SK-N-SH treated with all-trans-retinoic acid at 6 μM for 48 hours (cell line): ENCODE measurements around the gene KREMEN1.

Source experiments
- ATAC-seq: fragments of 200-7000 bp; cut with Tn5 transposase; 3 replicates; pipeline ENCODE4 v1.9.1; 2020; ENCODE audit warnings: mild to moderate bottlenecking, moderate library complexity
- ARNTL ChIP-seq: fragments of 450-650 bp; formaldehyde crosslinking; IDR thresholded peaks from 2 replicates; pipeline ENCODE4 v1.5.0; 2020; ENCODE audit warnings: low read depth, mild to moderate bottlenecking, moderate library complexity, borderline replicate concordance
- BACH2 ChIP-seq: fragments of 250-450 bp; sonication (Bioruptor Pico); IDR thresholded peaks from 2 replicates; pipeline ENCODE4 v1.9.0; 2021; ENCODE audit warnings: mild to moderate bottlenecking, borderline replicate concordance
- GLIS3 ChIP-seq: fragments of 250-450 bp; sonication (Bioruptor Pico); IDR thresholded peaks from 2 replicates; pipeline ENCODE4 v1.5.0; 2020; ENCODE audit warnings: mild to moderate bottlenecking, moderate library complexity
- ISL1 ChIP-seq: fragments of 250-450 bp; sonication (Bioruptor Pico); IDR thresholded peaks from 2 replicates; pipeline ENCODE4 v2.1.2; 2022; ENCODE audit warnings: mild to moderate bottlenecking, moderate library complexity
- POU6F1 ChIP-seq: fragments of 250-450 bp; sonication (Bioruptor Pico); IDR thresholded peaks from 2 replicates; pipeline ENCODE4 v1.8.0; 2021; ENCODE audit warnings: low read depth, mild to moderate bottlenecking, moderate library complexity, borderline replicate concordance
- PPARA ChIP-seq: fragments of 250-450 bp; sonication (Bioruptor Pico); IDR thresholded peaks from 2 replicates; pipeline ENCODE4 v1.5.0; 2020; ENCODE audit warnings: mild to moderate bottlenecking, borderline replicate concordance
- RARB ChIP-seq: fragments of 250-450 bp; sonication (Bioruptor Pico); IDR thresholded peaks from 2 replicates; pipeline ENCODE4 v1.8.0; 2021; ENCODE audit warnings: mild to moderate bottlenecking, moderate library complexity
- TCF4 ChIP-seq: fragments of 250-450 bp; sonication (Bioruptor Pico); IDR thresholded peaks from 2 replicates; pipeline ENCODE4 v1.8.0; 2021; ENCODE audit warnings: mild to moderate bottlenecking, moderate library complexity, borderline replicate concordance
- TOX ChIP-seq: fragments of 250-450 bp; sonication (Bioruptor Pico); IDR thresholded peaks from 2 replicates; pipeline ENCODE4 v1.8.0; 2021; ENCODE audit warnings: mild to moderate bottlenecking, moderate library complexity, borderline replicate concordance
- ZFP3 ChIP-seq: fragments of 250-450 bp; sonication (Bioruptor Pico); IDR thresholded peaks from 2 replicates; pipeline ENCODE4 v1.5.0; 2020; ENCODE audit warnings: mild to moderate bottlenecking, moderate library complexity
- ZNF565 ChIP-seq: fragments of 450-650 bp; formaldehyde crosslinking; conservative IDR thresholded peaks from 2 replicates; pipeline ENCODE4 v1.5.0; 2020; ENCODE audit warnings: low read depth, mild to moderate bottlenecking, moderate library complexity
- ZNF70 ChIP-seq: fragments of 450-650 bp; formaldehyde crosslinking; IDR thresholded peaks from 2 replicates; pipeline ENCODE4 v1.5.0; 2020; ENCODE audit warnings: mild to moderate bottlenecking, moderate library complexity
- ZNF8 ChIP-seq: fragments of 450-650 bp; formaldehyde crosslinking; IDR thresholded peaks from 2 replicates; pipeline ENCODE4 v1.5.0; 2020; ENCODE audit warnings: mild to moderate bottlenecking, moderate library complexity
- TF ChIP-seq, protein P1 (sequence below): fragments of 250-450 bp; sonication (Bioruptor Pico); IDR thresholded peaks from 2 replicates; pipeline ENCODE4 v1.5.1; 2020; ENCODE audit warnings: low read depth, mild to moderate bottlenecking, moderate library complexity
- TF ChIP-seq, protein P2 (sequence below): fragments of 250-450 bp; sonication (Bioruptor Pico); IDR thresholded peaks from 2 replicates; pipeline ENCODE4 v1.8.0; 2020; ENCODE audit warnings: mild to moderate bottlenecking, moderate library complexity, borderline replicate concordance

Gene KREMEN1

GRCh38 chr22:29152045-29152953, 79.5 kb downstream of the KREMEN1 start:
- TF ChIP-seq, protein P1, sequence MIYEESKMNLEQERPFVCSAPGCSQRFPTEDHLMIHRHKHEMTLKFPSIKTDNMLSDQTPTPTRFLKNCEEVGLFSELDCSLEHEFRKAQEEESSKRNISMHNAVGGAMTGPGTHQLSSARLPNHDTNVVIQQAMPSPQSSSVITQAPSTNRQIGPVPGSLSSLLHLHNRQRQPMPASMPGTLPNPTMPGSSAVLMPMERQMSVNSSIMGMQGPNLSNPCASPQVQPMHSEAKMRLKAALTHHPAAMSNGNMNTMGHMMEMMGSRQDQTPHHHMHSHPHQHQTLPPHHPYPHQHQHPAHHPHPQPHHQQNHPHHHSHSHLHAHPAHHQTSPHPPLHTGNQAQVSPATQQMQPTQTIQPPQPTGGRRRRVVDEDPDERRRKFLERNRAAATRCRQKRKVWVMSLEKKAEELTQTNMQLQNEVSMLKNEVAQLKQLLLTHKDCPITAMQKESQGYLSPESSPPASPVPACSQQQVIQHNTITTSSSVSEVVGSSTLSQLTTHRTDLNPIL (CRISPR knock-in tag) = no peak
- TF ChIP-seq, protein P2, sequence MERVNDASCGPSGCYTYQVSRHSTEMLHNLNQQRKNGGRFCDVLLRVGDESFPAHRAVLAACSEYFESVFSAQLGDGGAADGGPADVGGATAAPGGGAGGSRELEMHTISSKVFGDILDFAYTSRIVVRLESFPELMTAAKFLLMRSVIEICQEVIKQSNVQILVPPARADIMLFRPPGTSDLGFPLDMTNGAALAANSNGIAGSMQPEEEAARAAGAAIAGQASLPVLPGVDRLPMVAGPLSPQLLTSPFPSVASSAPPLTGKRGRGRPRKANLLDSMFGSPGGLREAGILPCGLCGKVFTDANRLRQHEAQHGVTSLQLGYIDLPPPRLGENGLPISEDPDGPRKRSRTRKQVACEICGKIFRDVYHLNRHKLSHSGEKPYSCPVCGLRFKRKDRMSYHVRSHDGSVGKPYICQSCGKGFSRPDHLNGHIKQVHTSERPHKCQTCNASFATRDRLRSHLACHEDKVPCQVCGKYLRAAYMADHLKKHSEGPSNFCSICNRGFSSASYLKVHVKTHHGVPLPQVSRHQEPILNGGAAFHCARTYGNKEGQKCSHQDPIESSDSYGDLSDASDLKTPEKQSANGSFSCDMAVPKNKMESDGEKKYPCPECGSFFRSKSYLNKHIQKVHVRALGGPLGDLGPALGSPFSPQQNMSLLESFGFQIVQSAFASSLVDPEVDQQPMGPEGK = no peak
- TF ChIP-seq POU6F1 (no peak), ZNF8 (CRISPR knock-in tag) (no peak), RARB (CRISPR knock-in tag) (no peak), PPARA (no peak), BACH2 (CRISPR knock-in tag) (no peak), TCF4 (no peak), ISL1 (CRISPR knock-in tag) (no peak), ZNF565 (CRISPR knock-in tag) (no peak), TOX (CRISPR knock-in tag) (no peak)
- ATAC-seq = no peak

GRCh38 chr22:29152954-29153719, 80.3 kb downstream of the KREMEN1 start:
- no peak for TF ChIP-seq ZNF70 (CRISPR knock-in tag)
- no peak for TF ChIP-seq ZFP3 (CRISPR knock-in tag)
- TF ChIP-seq, all 23 proteins: peak for 0
- no peak for ATAC-seq

DNA sequence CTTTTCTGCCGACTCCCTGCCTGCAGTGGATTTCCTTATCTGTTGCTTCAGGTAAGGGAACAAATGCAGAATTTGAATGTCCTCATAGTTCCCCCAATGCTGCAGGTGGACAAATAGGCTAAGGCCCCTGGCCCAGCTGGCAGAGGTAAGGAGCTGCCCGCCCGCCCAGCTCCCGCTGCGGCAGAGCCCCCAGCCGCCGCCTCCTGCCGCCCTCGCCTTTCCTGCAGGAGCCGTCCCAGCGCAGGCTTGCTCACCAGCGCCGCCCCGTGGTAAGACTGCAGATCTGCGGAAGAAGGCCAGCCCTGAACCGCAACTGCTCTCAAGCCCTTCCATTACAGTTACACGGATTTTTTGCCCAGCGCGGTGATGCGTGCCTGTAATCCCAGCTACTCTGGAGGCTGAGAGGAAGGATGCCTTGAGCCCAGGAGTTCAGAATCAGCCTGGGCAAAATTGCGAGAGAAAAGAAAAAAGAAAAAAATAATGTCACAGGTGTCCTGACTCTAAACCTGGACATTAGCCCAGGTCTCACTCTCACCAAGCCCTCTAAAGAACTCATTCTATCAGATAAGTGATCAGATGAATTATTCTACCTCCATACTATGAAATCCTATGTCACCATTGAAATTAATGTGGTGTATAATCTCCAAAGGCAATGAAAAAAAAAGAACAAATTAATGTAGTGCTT, 81.7 kb downstream of the KREMEN1 start:
- peak; percentile 98 for ATAC-seq
- TF ChIP-seq ZNF70 (CRISPR knock-in tag) = peak; percentile 95
- no peak for TF ChIP-seq ZNF8 (CRISPR knock-in tag)

- no peak for ATAC-seq
- TF ChIP-seq ZNF70 (CRISPR knock-in tag) (no peak), GLIS3 (CRISPR knock-in tag) (no peak), POU6F1 (no peak)
Observed at GRCh38 chr22:29155966-29156365, 83.1 kb downstream of the KREMEN1 start.

- ATAC-seq = peak; percentile 25; the same call in 1 of the 3 replicates
- TF ChIP-seq GLIS3 (CRISPR knock-in tag) = no peak
- TF ChIP-seq ARNTL (CRISPR knock-in tag) = no peak
- TF ChIP-seq, protein P2 = no peak
Observed at GRCh38 chr22:29156507-29156906, 83.7 kb downstream of the KREMEN1 start.
